C4-2B (cell line): ENCODE measurements around the gene PRTFDC1.

Experiments
- CTCF ChIP-seq: fragments of 450-650 bp; conservative IDR thresholded peaks from 2 replicates; pipeline ENCODE4 v1.5.1; 2017; ENCODE audit warnings: mild to moderate bottlenecking
- ZFX ChIP-seq: fragments of 450-650 bp; IDR thresholded peaks from 2 replicates; pipeline ENCODE4 v1.6.1; 2017

- no peak for TF ChIP-seq CTCF
- no peak for TF ChIP-seq ZFX
These were observed 7.7 kb downstream of the PRTFDC1 start for GRCh38 chr10:24944512-24945255.
